OCI-LY1 (cell line): Measurements from ENCODE around the gene SLC9A9.

ENCODE experiments used
- H2AFZ ChIP-seq: fragments of 200-600 bp; sonication (generic), shearing (Covaris generic); 2 replicates; pipeline ENCODE4 v1.6.0; 2014; ENCODE audit warnings: antibody characterized with exemption, mild to moderate bottlenecking, low read length
- H3F3A ChIP-seq: fragments of 200-600 bp; sonication (generic), shearing (Covaris generic); 2 replicates; pipeline ENCODE4 v1.6.0; 2014; ENCODE audit warnings: mild to moderate bottlenecking, antibody characterized with exemption, low read length, moderate library complexity; ENCODE audit not compliant: insufficient read depth
- H3K27ac ChIP-seq: fragments of 200-600 bp; sonication (generic); 2 replicates; pipeline ENCODE4 v1.5.1; 2014; ENCODE audit warnings: low read length, mixed run types, mild to moderate bottlenecking, low read depth; ENCODE audit not compliant: poor library complexity, severe bottlenecking
- H3K27me3 ChIP-seq: fragments of 200-600 bp; sonication (generic); 2 replicates; pipeline ENCODE4 v1.6.0; 2014; ENCODE audit warnings: antibody characterized with exemption, mild to moderate bottlenecking, low read length, moderate library complexity; ENCODE audit not compliant: insufficient read depth
- H3K36me3 ChIP-seq: fragments of 200-600 bp; sonication (generic); 2 replicates; pipeline ENCODE4 v1.6.1; 2014; ENCODE audit warnings: mild to moderate bottlenecking, antibody characterized with exemption, low read length, moderate library complexity, mixed read lengths; ENCODE audit not compliant: insufficient read depth
- H3K4me1 ChIP-seq: fragments of 200-600 bp; sonication (generic); 2 replicates; pipeline ENCODE4 v1.5.1; 2014; ENCODE audit warnings: mild to moderate bottlenecking, low read length, moderate library complexity; ENCODE audit not compliant: insufficient read depth, severe bottlenecking
- H3K4me2 ChIP-seq: fragments of 200-600 bp; sonication (generic), shearing (Covaris generic); 2 replicates; pipeline ENCODE4 v1.6.1; 2014; ENCODE audit warnings: low read length
- H3K4me3 ChIP-seq: fragments of 200-600 bp; sonication (generic); 2 replicates; pipeline ENCODE4 v1.5.1; 2014; ENCODE audit warnings: low read length, low read depth, mild to moderate bottlenecking, mixed read lengths; ENCODE audit not compliant: poor library complexity, severe bottlenecking
- H3K79me2 ChIP-seq: fragments of 200-600 bp; shearing (Covaris generic); 2 replicates; pipeline ENCODE4 v1.6.1; 2016; ENCODE audit warnings: mixed run types, low read length, mixed read lengths; ENCODE audit not compliant: insufficient read depth
- H3K9ac ChIP-seq: fragments of 200-600 bp; sonication (generic), shearing (Covaris generic); 2 replicates; pipeline ENCODE4 v1.6.1; 2014; ENCODE audit warnings: mild to moderate bottlenecking, low read length, mixed read lengths
- H3K9me2 ChIP-seq: fragments of 200-600 bp; sonication (generic), shearing (Covaris generic); 2 replicates; pipeline ENCODE4 v1.6.1; 2014; ENCODE audit warnings: low read depth, mild to moderate bottlenecking, low read length, mixed read lengths
- H3K9me3 ChIP-seq: fragments of 200-600 bp; shearing (Covaris generic); 2 replicates; pipeline ENCODE4 v1.6.1; 2014; ENCODE audit warnings: low read length, mixed read lengths
- H4K20me1 ChIP-seq: fragments of 200-600 bp; sonication (generic), shearing (Covaris generic); 2 replicates; pipeline ENCODE4 v1.6.0; 2016; ENCODE audit warnings: mild to moderate bottlenecking, low read length; ENCODE audit not compliant: insufficient read depth
- EZH2 ChIP-seq: fragments of 200-600 bp; sonication (generic), shearing (Covaris generic); IDR thresholded peaks from 2 replicates; pipeline ENCODE4 v1.8.0; 2017; ENCODE audit warnings: borderline replicate concordance, mixed run types, mild to moderate bottlenecking, antibody characterized with exemption, low read length, moderate library complexity, mixed read lengths
- TF ChIP-seq, protein P1 (sequence below): fragments of 200-600 bp; sonication (generic), shearing (Covaris generic); IDR thresholded peaks from 2 replicates; pipeline ENCODE4 v1.5.1; 2017; ENCODE audit warnings: mild to moderate bottlenecking, antibody characterized with exemption, low read length, moderate library complexity, mixed read lengths

The SLC9A9 gene

DNA sequence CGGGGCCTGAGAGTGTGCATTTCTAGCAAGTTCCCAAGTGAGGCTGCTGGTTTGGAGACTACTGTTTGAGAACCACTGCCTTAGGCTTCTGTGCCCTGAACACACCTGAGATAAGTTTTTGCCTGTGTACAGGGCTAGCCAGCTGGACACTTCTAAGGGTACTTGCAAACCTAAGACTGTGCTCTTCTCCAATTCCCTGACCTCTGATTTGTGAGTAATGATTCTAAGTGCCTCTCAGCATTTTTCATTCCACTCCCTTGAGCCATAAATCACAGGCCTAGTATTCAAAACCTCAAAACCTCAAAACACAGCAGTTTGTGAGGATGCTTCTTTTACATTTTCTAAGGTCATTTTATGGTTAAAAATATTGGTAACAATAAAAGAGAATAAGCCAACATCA is 580.3 kb downstream of the SLC9A9 start:
- Histone ChIP-seq H3K9me2 (no peaks in the 10 kb centered on the region), H3K79me2 (no peaks in the 10 kb centered on the region), H3K4me1 (no peaks in the 10 kb centered on the region), H4K20me1 (no peaks in the 10 kb centered on the region), H3K27me3 (no peaks in the 10 kb centered on the region), H3K9ac (no peak overlapping the region), H3F3A (no peaks in the 10 kb centered on the region), H3K36me3 (no peaks in the 10 kb centered on the region), H3K4me2 (no peak overlapping the region), H3K27ac (no peak overlapping the region), H3K9me3 (no peaks in the 10 kb centered on the region), H2AFZ (no peak overlapping the region), H3K4me3 (no peak overlapping the region)
- TF ChIP-seq, protein P1, sequence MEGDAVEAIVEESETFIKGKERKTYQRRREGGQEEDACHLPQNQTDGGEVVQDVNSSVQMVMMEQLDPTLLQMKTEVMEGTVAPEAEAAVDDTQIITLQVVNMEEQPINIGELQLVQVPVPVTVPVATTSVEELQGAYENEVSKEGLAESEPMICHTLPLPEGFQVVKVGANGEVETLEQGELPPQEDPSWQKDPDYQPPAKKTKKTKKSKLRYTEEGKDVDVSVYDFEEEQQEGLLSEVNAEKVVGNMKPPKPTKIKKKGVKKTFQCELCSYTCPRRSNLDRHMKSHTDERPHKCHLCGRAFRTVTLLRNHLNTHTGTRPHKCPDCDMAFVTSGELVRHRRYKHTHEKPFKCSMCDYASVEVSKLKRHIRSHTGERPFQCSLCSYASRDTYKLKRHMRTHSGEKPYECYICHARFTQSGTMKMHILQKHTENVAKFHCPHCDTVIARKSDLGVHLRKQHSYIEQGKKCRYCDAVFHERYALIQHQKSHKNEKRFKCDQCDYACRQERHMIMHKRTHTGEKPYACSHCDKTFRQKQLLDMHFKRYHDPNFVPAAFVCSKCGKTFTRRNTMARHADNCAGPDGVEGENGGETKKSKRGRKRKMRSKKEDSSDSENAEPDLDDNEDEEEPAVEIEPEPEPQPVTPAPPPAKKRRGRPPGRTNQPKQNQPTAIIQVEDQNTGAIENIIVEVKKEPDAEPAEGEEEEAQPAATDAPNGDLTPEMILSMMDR = no peak
- no peak for TF ChIP-seq EZH2

DNA sequence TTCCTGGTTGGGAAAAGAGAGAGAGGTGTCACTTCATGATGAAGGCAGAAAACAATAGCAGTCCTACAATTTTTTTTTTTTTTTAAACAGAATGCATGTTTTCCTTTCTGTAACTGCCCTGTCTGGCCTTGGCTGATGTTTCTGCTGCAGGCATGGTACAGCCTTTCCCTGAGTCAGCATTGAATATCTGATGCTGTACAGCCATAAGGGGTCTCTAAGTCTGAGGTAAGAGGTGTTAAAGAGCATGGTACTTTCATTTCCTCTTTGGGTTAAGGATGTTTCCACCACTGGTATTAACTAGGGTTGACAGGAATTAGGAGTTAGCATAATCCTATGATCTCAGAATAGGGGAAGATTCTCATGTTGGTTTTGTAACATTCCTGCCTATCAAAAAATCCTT is 581.3 kb downstream of the SLC9A9 start:
- H3F3A ChIP-seq = no peaks in the 10 kb centered on the region
- H3K36me3 ChIP-seq = no peaks in the 10 kb centered on the region
- no peaks in the 10 kb centered on the region for H4K20me1 ChIP-seq
- H2AFZ ChIP-seq = no peak overlapping the region
- no peaks in the 10 kb centered on the region for H3K79me2 ChIP-seq
- no peak overlapping the region for H3K4me3 ChIP-seq
- no peaks in the 10 kb centered on the region for H3K4me1 ChIP-seq
- H3K9ac ChIP-seq = no peak overlapping the region
- H3K27ac ChIP-seq = no peak overlapping the region
- H3K27me3 ChIP-seq = no peaks in the 10 kb centered on the region
- H3K9me2 ChIP-seq = no peaks in the 10 kb centered on the region
- H3K9me3 ChIP-seq = no peaks in the 10 kb centered on the region
- TF ChIP-seq EZH2 = no peak
- TF ChIP-seq, protein P1 = no peak
- H3K4me2 ChIP-seq = no peak overlapping the region

- Histone ChIP-seq H3K4me2 (no peak overlapping the region), H3K9me3 (no peaks in the 10 kb centered on the region), H3K27ac (no peak overlapping the region), H3K9ac (no peak overlapping the region), H3K27me3 (no peaks in the 10 kb centered on the region), H3K4me3 (no peak overlapping the region), H3K79me2 (no peaks in the 10 kb centered on the region), H3K9me2 (no peaks in the 10 kb centered on the region), H3K4me1 (no peaks in the 10 kb centered on the region), H3K36me3 (no peaks in the 10 kb centered on the region), H2AFZ (no peak overlapping the region), H4K20me1 (no peaks in the 10 kb centered on the region), H3F3A (no peaks in the 10 kb centered on the region)
- TF ChIP-seq EZH2 = no peak
- TF ChIP-seq, protein P1 = no peak
These were observed 581.8 kb downstream of the SLC9A9 start for GRCh38 chr3:143266511-143266910.
